Islet of Langerhans (tissue), 1 donor: ENCODE measurements around the gene HIVEP3.

Experiments used
- FAIRE-seq: peaks from one replicate; lab custom pipeline; 2011; peaks lifted over from hg19 to GRCh38; lab: Jason Lieb, UNC

The HIVEP3 gene

DNA sequence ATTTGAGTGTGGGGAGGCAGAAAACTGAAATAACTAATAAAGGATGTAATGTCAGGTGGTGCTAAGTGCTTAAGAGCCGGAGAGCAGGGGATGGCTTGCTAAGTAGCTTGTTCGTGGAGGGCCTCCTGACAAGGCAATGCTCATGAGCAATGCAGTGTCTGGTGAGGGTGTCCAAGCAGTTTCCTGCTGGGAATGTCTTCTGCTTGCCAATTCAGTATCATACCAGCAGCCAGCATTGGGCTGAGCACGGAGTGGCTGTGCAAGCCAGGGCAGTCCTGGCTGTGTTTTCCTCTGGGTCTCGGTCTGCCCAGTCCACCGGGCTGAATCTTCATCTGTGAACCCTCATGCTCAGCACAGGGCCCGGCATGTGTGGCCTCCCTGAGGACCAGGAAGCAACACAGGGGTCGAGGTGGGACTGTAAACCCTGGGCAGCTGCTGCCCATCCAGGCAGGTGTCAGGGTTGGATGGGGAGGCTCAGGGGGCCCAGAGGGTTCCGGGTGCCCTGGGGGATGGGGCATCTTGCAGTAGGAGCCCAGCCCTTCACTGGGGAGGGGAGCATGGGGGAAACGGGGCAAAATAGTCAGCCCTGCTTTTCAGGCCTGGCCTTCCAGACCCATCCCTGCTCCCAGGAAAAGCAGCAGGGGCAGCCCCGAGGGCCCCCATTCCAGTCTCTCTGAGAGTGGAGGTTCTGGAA lies 461.7 kb downstream of the HIVEP3 start:
- FAIRE-seq: no peak
